ENCODE measurements around the gene CCDC152.

DNA sequence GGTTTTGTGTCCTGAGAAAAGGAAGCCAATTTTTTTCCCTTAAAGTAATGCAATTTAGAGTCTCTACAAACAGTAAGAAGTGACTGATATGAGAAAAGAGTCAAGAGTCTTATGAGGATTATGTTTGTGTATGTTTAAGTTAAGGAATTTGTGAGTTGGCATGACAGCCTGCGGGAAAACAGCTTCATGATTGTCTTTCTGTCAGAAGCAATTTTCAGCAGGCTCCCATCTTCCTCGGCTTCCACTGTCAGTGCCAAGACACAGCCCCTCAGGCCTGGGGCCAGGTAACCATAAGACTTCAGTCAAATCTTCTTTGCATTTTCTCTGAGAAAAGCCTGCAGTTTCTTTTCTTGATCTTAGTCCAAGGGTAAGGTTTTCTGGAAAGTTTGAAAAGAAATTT lies 72.1 kb downstream of the CCDC152 start:
- TF ChIP-seq EZH2 (IDR thresholded peaks at IDR 0.05; ENCODE audit: borderline replicate concordance, low read depth, low read length, severe bottlenecking) = no peak
- TF ChIP-seq, protein P1, sequence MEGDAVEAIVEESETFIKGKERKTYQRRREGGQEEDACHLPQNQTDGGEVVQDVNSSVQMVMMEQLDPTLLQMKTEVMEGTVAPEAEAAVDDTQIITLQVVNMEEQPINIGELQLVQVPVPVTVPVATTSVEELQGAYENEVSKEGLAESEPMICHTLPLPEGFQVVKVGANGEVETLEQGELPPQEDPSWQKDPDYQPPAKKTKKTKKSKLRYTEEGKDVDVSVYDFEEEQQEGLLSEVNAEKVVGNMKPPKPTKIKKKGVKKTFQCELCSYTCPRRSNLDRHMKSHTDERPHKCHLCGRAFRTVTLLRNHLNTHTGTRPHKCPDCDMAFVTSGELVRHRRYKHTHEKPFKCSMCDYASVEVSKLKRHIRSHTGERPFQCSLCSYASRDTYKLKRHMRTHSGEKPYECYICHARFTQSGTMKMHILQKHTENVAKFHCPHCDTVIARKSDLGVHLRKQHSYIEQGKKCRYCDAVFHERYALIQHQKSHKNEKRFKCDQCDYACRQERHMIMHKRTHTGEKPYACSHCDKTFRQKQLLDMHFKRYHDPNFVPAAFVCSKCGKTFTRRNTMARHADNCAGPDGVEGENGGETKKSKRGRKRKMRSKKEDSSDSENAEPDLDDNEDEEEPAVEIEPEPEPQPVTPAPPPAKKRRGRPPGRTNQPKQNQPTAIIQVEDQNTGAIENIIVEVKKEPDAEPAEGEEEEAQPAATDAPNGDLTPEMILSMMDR (IDR thresholded peaks at IDR 0.05; ENCODE audit: borderline replicate concordance, extremely low read depth, low read length, poor library complexity, severe bottlenecking) = no peak
